ENCODE measurements around the gene LIMCH1.

The LIMCH1 gene

GRCh38 chr4:41683326-41683725, 145.4 kb downstream of the LIMCH1 start:
- Histone ChIP-seq H3K27me3 (ENCODE audit: insufficient read depth, low read length, poor library complexity, severe bottlenecking) (no peaks in the 10 kb centered on the region), H2AFZ (ENCODE audit: low read length) (no peak overlapping the region; the same call in 1 of the 2 replicates), H3K4me1 (ENCODE audit: insufficient read depth, low read length, poor library complexity, severe bottlenecking) (no peaks in the 10 kb centered on the region), H3K4me2 (ENCODE audit: low read depth, low read length, poor library complexity, severe bottlenecking) (no peak overlapping the region), H3K79me2 (ENCODE audit: insufficient read depth, low read length) (no peaks in the 10 kb centered on the region), H3F3A (ENCODE audit: low read depth) (no peaks in the 10 kb centered on the region), H3K9me2 (replicated peaks; ENCODE audit: low read depth, low read length) (no peaks in the 10 kb centered on the region), H3K36me3 (ENCODE audit: insufficient read depth, low read length) (no peaks in the 10 kb centered on the region), H4K20me1 (ENCODE audit: insufficient read depth, low read length, poor library complexity, severe bottlenecking) (no peaks in the 10 kb centered on the region), H3K9ac (ENCODE audit: low read depth, low read length, poor library complexity, severe bottlenecking) (no peak overlapping the region), H3K4me3 (ENCODE audit: low read length, poor library complexity, severe bottlenecking) (no peak overlapping the region), H3K9me3 (ENCODE audit: insufficient read depth, low read depth, low read length) (no peaks in the 10 kb centered on the region)
- TF ChIP-seq CTCF (conservative IDR thresholded peaks at IDR 0.05; ENCODE audit: low read length) (no peak), EZH2phosphoT487 (IDR thresholded peaks at IDR 0.05; ENCODE audit: borderline replicate concordance) (no peak)

GRCh38 chr4:41686893-41687292, 148.9 kb downstream of the LIMCH1 start:
- H3F3A ChIP-seq (ENCODE audit: low read depth): no peaks in the 10 kb centered on the region
- TF ChIP-seq CTCF (conservative IDR thresholded peaks at IDR 0.05; ENCODE audit: low read length) (no peak), EZH2phosphoT487 (IDR thresholded peaks at IDR 0.05; ENCODE audit: borderline replicate concordance) (no peak)
- H3K9me2 ChIP-seq (replicated peaks; ENCODE audit: low read depth, low read length): no peaks in the 10 kb centered on the region
- no peaks in the 10 kb centered on the region for H3K36me3 ChIP-seq (ENCODE audit: insufficient read depth, low read length)
- no peak overlapping the region for H3K4me2 ChIP-seq (ENCODE audit: low read depth, low read length, poor library complexity, severe bottlenecking)
- no peaks in the 10 kb centered on the region for H3K79me2 ChIP-seq (ENCODE audit: insufficient read depth, low read length)
- H2AFZ ChIP-seq (ENCODE audit: low read length): no peak overlapping the region
- no peaks in the 10 kb centered on the region for H3K9me3 ChIP-seq (ENCODE audit: insufficient read depth, low read depth, low read length)
- H3K4me3 ChIP-seq (ENCODE audit: low read length, poor library complexity, severe bottlenecking): no peak overlapping the region
- no peaks in the 10 kb centered on the region for H3K27me3 ChIP-seq (ENCODE audit: insufficient read depth, low read length, poor library complexity, severe bottlenecking)
- no peaks in the 10 kb centered on the region for H4K20me1 ChIP-seq (ENCODE audit: insufficient read depth, low read length, poor library complexity, severe bottlenecking)
- no peak overlapping the region for H3K9ac ChIP-seq (ENCODE audit: low read depth, low read length, poor library complexity, severe bottlenecking)
- no peaks in the 10 kb centered on the region for H3K4me1 ChIP-seq (ENCODE audit: insufficient read depth, low read length, poor library complexity, severe bottlenecking)

GRCh38 chr4:41687971-41688370, 150.0 kb downstream of the LIMCH1 start:
- Histone ChIP-seq H4K20me1 (ENCODE audit: insufficient read depth, low read length, poor library complexity, severe bottlenecking) (no peaks in the 10 kb centered on the region), H3K4me3 (ENCODE audit: low read length, poor library complexity, severe bottlenecking) (no peak overlapping the region), H3K9ac (ENCODE audit: low read depth, low read length, poor library complexity, severe bottlenecking) (no peak overlapping the region), H3K27me3 (ENCODE audit: insufficient read depth, low read length, poor library complexity, severe bottlenecking) (no peaks in the 10 kb centered on the region), H3K79me2 (ENCODE audit: insufficient read depth, low read length) (no peaks in the 10 kb centered on the region), H2AFZ (ENCODE audit: low read length) (no peak overlapping the region), H3K9me2 (replicated peaks; ENCODE audit: low read depth, low read length) (no peaks in the 10 kb centered on the region), H3K4me1 (ENCODE audit: insufficient read depth, low read length, poor library complexity, severe bottlenecking) (no peaks in the 10 kb centered on the region), H3F3A (ENCODE audit: low read depth) (no peaks in the 10 kb centered on the region), H3K9me3 (ENCODE audit: insufficient read depth, low read depth, low read length) (no peaks in the 10 kb centered on the region), H3K4me2 (ENCODE audit: low read depth, low read length, poor library complexity, severe bottlenecking) (no peak overlapping the region), H3K36me3 (ENCODE audit: insufficient read depth, low read length) (no peaks in the 10 kb centered on the region)
- no peak for TF ChIP-seq EZH2phosphoT487 (IDR thresholded peaks at IDR 0.05; ENCODE audit: borderline replicate concordance)
- no peak for TF ChIP-seq CTCF (conservative IDR thresholded peaks at IDR 0.05; ENCODE audit: low read length)

Measured in Loucy (cell line).